PC-3 (cell line): ENCODE results near the gene NCAPG2. TPM values are rescaled to one million over a fixed set of nuclear protein-coding genes. Genes with fewer than 3 reads are reported as not detected.

Source experiments
- ATAC-seq: fragments of 200-7000 bp; cut with Tn5 transposase; 2 replicates; pipeline ENCODE4 v1.9.1; 2020; ENCODE audit warnings: mild to moderate bottlenecking, moderate library complexity
- BruUV-seq: library from RNA; stranded (reverse); fragments of 400-500 nt; replicated peaks from 2 replicates; lab custom pipeline; 2021; lab: Mats Ljungman, UMichigan
- CTCF ChIA-PET: fragments of 300-600 bp; sonication (Branson Sonifier 250); formaldehyde crosslinking; loops from one replicate; lab custom pipeline; 2022; ENCODE audit warnings: antibody characterized with exemption; lab: Charles Lee
- POLR2A ChIA-PET: fragments of 300-600 bp; sonication (Branson Sonifier 250); formaldehyde crosslinking; loops from one replicate; lab custom pipeline; 2022; ENCODE audit warnings: antibody characterized with exemption; ENCODE audit not compliant: unreplicated experiment; lab: Charles Lee
- DNase-seq: peaks from one replicate; pipeline ENCODE4 v3.0.0-alpha.2; 2015
- H2AFZ ChIP-seq: fragments of 300-600 bp; sonication (generic); 2 replicates; pipeline ENCODE4 v1.6.0; 2016; ENCODE audit warnings: antibody characterized with exemption, low read length
- H3F3A ChIP-seq: fragments of 300-600 bp; sonication (generic); one replicate; pipeline ENCODE4 v1.6.0; 2017; ENCODE audit warnings: antibody characterized with exemption, low read length, control low read depth, mild to moderate bottlenecking; ENCODE audit not compliant: unreplicated experiment
- H3K27ac ChIP-seq: fragments of 300-600 bp; sonication (generic); 2 replicates; pipeline ENCODE4 v1.5.1; 2016; ENCODE audit warnings: mild to moderate bottlenecking, low read length
- H3K27me3 ChIP-seq: fragments of 300-600 bp; sonication (generic); 2 replicates; pipeline ENCODE4 v1.6.1; 2016; ENCODE audit warnings: low read length, mixed read lengths
- H3K36me3 ChIP-seq: fragments of 300-600 bp; sonication (generic); 2 replicates; pipeline ENCODE4 v1.6.1; 2016; ENCODE audit warnings: low read depth, mixed run types, low read length, mixed read lengths
- H3K4me1 ChIP-seq: fragments of 300-600 bp; sonication (generic); 2 replicates; pipeline ENCODE4 v1.5.1; 2016; ENCODE audit warnings: low read length; ENCODE audit not compliant: insufficient read depth
- H3K4me2 ChIP-seq: fragments of 300-600 bp; sonication (generic); 2 replicates; pipeline ENCODE4 v1.6.0; 2016; ENCODE audit warnings: low read length
- H3K4me3 ChIP-seq: fragments of 300-600 bp; sonication (generic); 2 replicates; pipeline ENCODE4 v1.5.1; 2016; ENCODE audit warnings: mild to moderate bottlenecking, low read length, mixed read lengths
- H3K79me2 ChIP-seq: fragments of 300-600 bp; sonication (generic); 2 replicates; pipeline ENCODE4 v1.6.1; 2017; ENCODE audit warnings: low read length, mixed read lengths
- H3K9ac ChIP-seq: fragments of 300-600 bp; sonication (generic); 2 replicates; pipeline ENCODE4 v1.6.0; 2016; ENCODE audit warnings: mild to moderate bottlenecking, low read length
- H3K9me2 ChIP-seq: fragments of 300-600 bp; sonication (generic); replicated peaks from 2 replicates; pipeline ENCODE4 v1.6.1; 2016; ENCODE audit warnings: mixed run types, low read length, mixed read lengths
- H3K9me3 ChIP-seq: fragments of 300-600 bp; sonication (generic); 2 replicates; pipeline ENCODE4 v1.6.1; 2016; ENCODE audit warnings: low read length, mixed read lengths
- H4K20me1 ChIP-seq: fragments of 300-600 bp; sonication (generic); 2 replicates; pipeline ENCODE4 v1.6.1; 2016; ENCODE audit warnings: low read length, mixed read lengths
- EZH2 ChIP-seq: fragments of 300-600 bp; sonication (generic); IDR thresholded peaks from one replicate; pipeline ENCODE4 v1.6.1; 2017; ENCODE audit warnings: antibody characterized with exemption, mild to moderate bottlenecking, low read length; ENCODE audit not compliant: unreplicated experiment
- EZH2phosphoT487 ChIP-seq: fragments of 300-600 bp; sonication (generic); IDR thresholded peaks from 2 replicates; pipeline ENCODE4 v1.6.1; 2018; ENCODE audit warnings: mild to moderate bottlenecking, antibody characterized with exemption, low read length, borderline replicate concordance
- intact Hi-C: fragments of 100-400 bp; cut with micrococcal nuclease; formaldehyde crosslinking; loops from 2 replicates; pipeline ENCODE4 v1.9.0; 2023
- total RNA-seq: library from RNA; depleted of rRNA; stranded (reverse); fragments of >200 nt; gene quantifications from 2 replicates; pipeline ENCODE4 v1.2.3, GENCODE V29; 2014
- TF ChIP-seq, protein P1 (sequence below): fragments of 300-600 bp; sonication (generic); conservative IDR thresholded peaks from 2 replicates; pipeline ENCODE4 v1.5.1; 2017; ENCODE audit warnings: antibody characterized with exemption, low read depth, mild to moderate bottlenecking, low read length

Gene NCAPG2
- total RNA-seq, 1 experiment from 2014 or later: 49.2 TPM

DNA sequence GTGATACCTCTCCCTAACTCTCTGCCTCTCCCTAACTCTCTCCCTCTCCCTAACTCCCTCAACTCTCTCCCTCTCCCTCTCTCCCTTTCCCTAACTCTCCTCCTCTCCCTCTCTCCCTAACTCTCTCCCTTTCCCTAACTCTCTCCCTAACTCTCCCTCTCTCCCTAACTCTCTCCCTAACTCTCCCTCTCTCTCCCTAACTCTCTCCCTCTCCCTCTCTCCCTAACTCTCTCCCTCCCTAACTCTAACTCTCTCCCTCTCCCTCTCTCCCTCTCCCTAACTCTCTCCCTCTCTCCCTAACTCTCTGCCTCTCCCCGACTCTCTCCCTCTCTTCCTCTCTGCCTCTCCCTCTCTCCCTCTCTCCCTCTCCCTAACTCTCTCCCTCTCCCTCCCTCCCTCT lies 115.0 kb downstream of the NCAPG2 start:
- Histone ChIP-seq H3K4me2 (no peak overlapping the region), H3K9me3 (0 out of 2 replicates have a peak, but pooled peaks cover 6% of the 10 kb centered on the region), H4K20me1 (no peaks in the 10 kb centered on the region), H3K4me3 (no peak overlapping the region), H3K27me3 (peaks cover 20% of the 10 kb centered on the region; the same call in 1 of the 2 replicates), H3K4me1 (no peaks in the 10 kb centered on the region), H3K9ac (no peak overlapping the region), H3F3A (no peaks in the 10 kb centered on the region), H3K36me3 (no peaks in the 10 kb centered on the region), H3K27ac (no peak overlapping the region), H3K9me2 (no peaks in the 10 kb centered on the region), H2AFZ (no peak overlapping the region), H3K79me2 (no peaks in the 10 kb centered on the region)
- intact Hi-C loops: loop anchor here (10.0 kb wide), 2 partner anchors 95 to 155 kb away; no protein-coding TSS in a partner anchor
- TF ChIP-seq EZH2 (no peak), EZH2phosphoT487 (no peak)
- TF ChIP-seq, protein P1, sequence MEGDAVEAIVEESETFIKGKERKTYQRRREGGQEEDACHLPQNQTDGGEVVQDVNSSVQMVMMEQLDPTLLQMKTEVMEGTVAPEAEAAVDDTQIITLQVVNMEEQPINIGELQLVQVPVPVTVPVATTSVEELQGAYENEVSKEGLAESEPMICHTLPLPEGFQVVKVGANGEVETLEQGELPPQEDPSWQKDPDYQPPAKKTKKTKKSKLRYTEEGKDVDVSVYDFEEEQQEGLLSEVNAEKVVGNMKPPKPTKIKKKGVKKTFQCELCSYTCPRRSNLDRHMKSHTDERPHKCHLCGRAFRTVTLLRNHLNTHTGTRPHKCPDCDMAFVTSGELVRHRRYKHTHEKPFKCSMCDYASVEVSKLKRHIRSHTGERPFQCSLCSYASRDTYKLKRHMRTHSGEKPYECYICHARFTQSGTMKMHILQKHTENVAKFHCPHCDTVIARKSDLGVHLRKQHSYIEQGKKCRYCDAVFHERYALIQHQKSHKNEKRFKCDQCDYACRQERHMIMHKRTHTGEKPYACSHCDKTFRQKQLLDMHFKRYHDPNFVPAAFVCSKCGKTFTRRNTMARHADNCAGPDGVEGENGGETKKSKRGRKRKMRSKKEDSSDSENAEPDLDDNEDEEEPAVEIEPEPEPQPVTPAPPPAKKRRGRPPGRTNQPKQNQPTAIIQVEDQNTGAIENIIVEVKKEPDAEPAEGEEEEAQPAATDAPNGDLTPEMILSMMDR: no peak
- ChIA-PET CTCF (no interaction called here), POLR2A (no interaction called here)
- BruUV-seq: no TSS peak
- DNase-seq: no peak
- ATAC-seq: no peak

DNA sequence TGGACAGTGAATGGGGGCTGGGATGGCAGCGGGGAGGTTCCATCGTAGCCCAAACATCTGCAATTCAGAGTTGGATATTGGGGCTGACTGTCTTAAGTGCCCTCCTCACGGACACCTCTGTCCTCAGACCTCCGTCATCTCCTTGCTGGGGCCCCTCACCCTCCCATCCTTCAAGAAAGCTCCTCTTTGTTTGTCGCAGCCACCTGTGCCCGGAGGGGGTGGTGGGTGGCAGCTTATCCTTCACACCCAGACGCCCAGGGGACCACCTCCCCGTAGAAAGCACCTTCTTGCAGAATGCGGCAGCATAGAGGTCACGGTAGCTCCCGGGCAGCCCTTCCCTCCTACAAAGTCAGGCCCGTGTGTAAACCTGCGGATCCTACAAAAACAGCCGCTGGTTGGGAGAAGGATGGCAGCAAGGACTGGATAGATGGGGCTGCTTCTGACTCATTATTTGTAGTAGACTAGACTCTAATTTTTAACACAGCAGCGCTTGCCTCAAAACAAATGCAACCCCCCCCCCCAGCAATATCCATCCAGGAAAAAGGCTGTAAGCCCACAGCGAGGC lies 115.6 kb downstream of the NCAPG2 start:
- no TSS peak for BruUV-seq
- POLR2A ChIA-PET: no interaction called here
- Histone ChIP-seq H3K9me3 (0 out of 2 replicates have a peak, but pooled peaks cover 3% of the 10 kb centered on the region), H3K4me1 (no peaks in the 10 kb centered on the region), H3K36me3 (no peaks in the 10 kb centered on the region), H3K9ac (no peak overlapping the region), H3K27ac (no peak overlapping the region), H3K4me3 (no peak overlapping the region), H4K20me1 (no peaks in the 10 kb centered on the region), H3K9me2 (no peaks in the 10 kb centered on the region), H3F3A (no peaks in the 10 kb centered on the region), H3K4me2 (no peak overlapping the region), H3K79me2 (no peaks in the 10 kb centered on the region), H3K27me3 (peaks cover 27% of the 10 kb centered on the region; the same call in 1 of the 2 replicates), H2AFZ (no peak overlapping the region)
- no peak for ATAC-seq
- CTCF ChIA-PET: no interaction called here
- TF ChIP-seq EZH2 (no peak), EZH2phosphoT487 (no peak)
- TF ChIP-seq, protein P1: no peak
- intact Hi-C loops: loop anchor here (10.0 kb wide), 2 partner anchors 94 to 154 kb away; no protein-coding TSS in a partner anchor
- no peak for DNase-seq

DNA sequence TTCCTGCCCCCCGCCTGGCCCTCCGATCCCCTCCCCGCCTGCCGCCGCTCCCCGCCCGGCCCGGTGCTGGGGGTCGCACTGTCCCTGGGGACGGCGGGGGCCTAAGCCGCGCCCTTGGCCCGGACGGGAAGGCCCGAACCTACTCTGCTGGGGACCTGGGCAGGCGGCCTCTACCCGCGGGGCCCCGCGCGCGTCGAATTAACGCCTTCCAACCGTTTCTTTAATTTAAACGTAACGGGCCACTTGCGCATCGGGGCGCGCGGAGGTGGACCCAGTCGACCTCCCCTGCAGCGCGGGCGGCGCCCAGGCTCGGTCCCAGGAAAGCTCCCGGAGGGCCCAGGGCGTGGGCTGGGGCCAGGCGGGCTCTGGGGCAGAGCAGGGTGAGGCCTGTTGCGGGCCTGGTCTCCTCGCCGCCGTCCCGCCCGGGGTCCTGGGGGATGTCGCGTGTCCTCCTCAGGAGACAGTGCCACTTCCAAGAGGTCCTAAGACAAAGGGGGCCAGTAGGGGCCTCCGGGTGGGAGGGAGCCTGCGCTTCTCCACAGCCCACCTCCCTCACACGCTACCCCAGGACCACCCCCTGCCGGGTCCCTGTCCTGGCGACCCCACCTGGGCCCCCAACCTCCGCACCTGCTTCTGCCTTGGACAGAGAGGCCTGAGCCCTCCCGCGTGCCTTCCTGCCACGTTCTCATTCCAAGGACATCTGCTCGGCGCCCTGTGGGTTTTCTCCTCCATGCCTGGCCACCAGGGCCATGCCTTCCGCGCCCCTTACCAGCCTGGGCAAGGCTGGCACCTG lies 116.3 kb downstream of the NCAPG2 start:
- no peaks in the 10 kb centered on the region for H3K9me3 ChIP-seq
- no peak overlapping the region for H3K4me2 ChIP-seq
- no peaks in the 10 kb centered on the region for H3F3A ChIP-seq
- no peaks in the 10 kb centered on the region for H4K20me1 ChIP-seq
- peaks cover 31% of the 10 kb centered on the region; the same call in 1 of the 2 replicates for H3K27me3 ChIP-seq
- no peak overlapping the region for H3K9ac ChIP-seq
- POLR2A ChIA-PET: no interaction called here
- no peak for TF ChIP-seq EZH2phosphoT487
- TF ChIP-seq EZH2: no peak
- TF ChIP-seq, protein P1: no peak
- ATAC-seq (no peak; the same call in 1 of the 2 replicates), DNase-seq (no peak)
- CTCF ChIA-PET: no interaction called here
- H3K9me2 ChIP-seq: no peaks in the 10 kb centered on the region
- no peak overlapping the region for H3K27ac ChIP-seq
- intact Hi-C loops: loop anchor here (10.0 kb wide), 2 partner anchors 93 to 153 kb away; no protein-coding TSS in a partner anchor
- H3K4me1 ChIP-seq: no peaks in the 10 kb centered on the region
- H2AFZ ChIP-seq: no peak overlapping the region
- H3K36me3 ChIP-seq: no peaks in the 10 kb centered on the region
- H3K4me3 ChIP-seq: no peak overlapping the region
- no TSS peak for BruUV-seq
- no peaks in the 10 kb centered on the region for H3K79me2 ChIP-seq
